ENCODE measurements around the gene RFX7. TPM values are rescaled to one million over a fixed set of nuclear protein-coding genes. Genes with fewer than 3 reads are reported as not detected.

Gene RFX7
- total and polyA plus RNA-seq, 2 of the 8 experiments (the other 6 are each of a cell fraction or from before 2014, with no cell fraction given): 10.4 to 40.9 TPM

DNA sequence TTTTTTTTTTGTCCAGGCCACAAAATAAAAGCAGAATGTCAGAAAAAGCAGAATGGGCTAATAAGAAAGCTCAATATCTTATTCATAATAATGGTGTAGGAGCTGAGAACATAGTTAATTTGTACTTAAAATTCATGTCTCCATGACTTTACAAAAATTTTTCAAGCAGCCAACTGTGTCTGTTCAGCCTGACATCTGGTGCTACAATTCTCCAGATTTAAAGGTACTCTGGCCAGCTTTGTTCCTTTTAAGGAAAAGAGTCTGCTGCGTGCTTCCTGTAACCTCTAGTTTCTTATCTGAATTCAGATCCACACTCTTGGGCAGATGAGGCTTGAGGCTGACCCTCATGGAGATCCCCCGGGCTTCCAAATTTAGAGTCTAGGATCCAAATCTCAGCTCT, 8.7 kb upstream of the RFX7 start:
- Histone ChIP-seq H3K27ac (ENCODE audit: low read depth, low read length) (no peak overlapping the region), H2AFZ (ENCODE audit: low read length) (no peak overlapping the region), H3K23me2 (ENCODE audit: low read depth, low read length) (no peaks in the 10 kb centered on the region), H4K8ac (ENCODE audit: extremely low read depth, insufficient read depth, low read length) (no peak overlapping the region), H4K91ac (replicated peaks; ENCODE audit: insufficient read length, low read length) (no peak overlapping the region), H2BK20ac (ENCODE audit: low read length) (no peak overlapping the region), H3K4ac (replicated peaks; ENCODE audit: insufficient read length, low read depth, low read length) (no peak overlapping the region), H2BK5ac (ENCODE audit: low read depth, low read length) (no peak overlapping the region), H3K36me3 (ENCODE audit: control insufficient read depth in 2 of 4, insufficient read depth in 4 of 4, low read length in 3 of 4) (no peaks in the 10 kb centered on the region), H3K79me1 (ENCODE audit: low read depth, low read length) (no peaks in the 10 kb centered on the region), H3K79me2 (ENCODE audit: control insufficient read depth in 1 of 2, insufficient read depth in 2 of 2, low read length in 2 of 2) (no peaks in the 10 kb centered on the region), H3K14ac (ENCODE audit: insufficient read length) (no peak overlapping the region), H3K18ac (ENCODE audit: extremely low read depth, low read length) (no peak overlapping the region), H2AK5ac (ENCODE audit: low read depth, low read length) (no peak overlapping the region), H3K27me3 (replicated peaks in 1 of 4; ENCODE audit: control insufficient read depth in 3 of 4, extremely low read depth in 1 of 4, insufficient read depth in 3 of 4, low read length in 3 of 4) (no peaks in the 10 kb centered on the region), H3K4me1 (replicated peaks in 1 of 4; ENCODE audit: control insufficient read depth in 3 of 4, insufficient read depth in 4 of 4, low read length in 3 of 4) (peaks cover 0 to 5% (median 0%) of the 10 kb centered on the region in 4 experiments; a peak in 2 of 7 replicates), H3K56ac (replicated peaks; ENCODE audit: insufficient read length, low read depth, low read length) (no peak overlapping the region), H3K4me2 (ENCODE audit: insufficient read depth in 1 of 2, low read depth in 2 of 2, low read length in 2 of 2) (no peak overlapping the region), H4K20me1 (replicated peaks in 1 of 2; ENCODE audit: control insufficient read depth in 1 of 2, insufficient read depth in 2 of 2, low read length in 2 of 2) (no peaks in the 10 kb centered on the region), H2BK120ac (replicated peaks; ENCODE audit: low read depth, low read length) (no peak overlapping the region), H4K5ac (ENCODE audit: insufficient read length, low read depth, low read length) (no peak overlapping the region), H3K9ac (replicated peaks in 1 of 4; ENCODE audit: extremely low read depth in 1 of 4, low read depth in 3 of 4, low read length in 3 of 4) (no peak overlapping the region), H3K4me3 (ENCODE audit: extremely low read depth in 1 of 4, insufficient read depth in 2 of 4, low read depth in 3 of 4, low read length in 4 of 4) (no peak overlapping the region), H3K23ac (ENCODE audit: insufficient read length) (no peak overlapping the region), H3K9me3 (ENCODE audit: insufficient read depth in 2 of 2, low read depth in 1 of 2, low read length in 1 of 2) (no peaks in the 10 kb centered on the region), H2BK12ac (ENCODE audit: low read depth, low read length) (no peak overlapping the region), H2BK15ac (ENCODE audit: low read length) (no peak overlapping the region)
- ChIA-PET CTCF (ENCODE audit: partially characterized antibody) (interaction anchor here (0.8 to 7.5 kb wide), 5 partner anchors 9 to 238 kb away, joined by 3 to 119 read pairs (median 3); no protein-coding TSS in a partner anchor), POLR2A (ENCODE audit: partially characterized antibody) (interaction anchor here (1.0 to 1.4 kb wide), 2 partner anchors 9 to 43 kb away, joined by 3 to 4 read pairs; no protein-coding TSS in a partner anchor)
- FAIRE-seq (no peak), DNase-seq (ENCODE audit: low read depth in 1 of 2, low spot score in 2 of 2) (no peak)
- WGBS, 2 experiments (ENCODE audit: extremely low coverage in 1 of 2, insufficient coverage in 1 of 2, insufficient read length in 1 of 2, insufficient replicate concordance in 2 of 2, low coverage in 1 of 2, low lambda C conversion rate in 2 of 2, missing lambda C conversion rate in 1 of 2): 87% methylated on average over 2 of the region's 2 CpGs; no CpG with 5 or more reads in 1 of the 2 experiments
- TF ChIP-seq EZH2 (IDR thresholded peaks at IDR 0.05; ENCODE audit: low read depth, low read length, severe bottlenecking): no peak
- TF ChIP-seq ZNF274 (IDR thresholded peaks at IDR 0.05; ENCODE audit: borderline replicate concordance, extremely low read depth, low read length): no peak

Measured in H1 (cell line).